Measurements from ENCODE around the gene BTF3L4.
"Not testable (repeated sequence)": the region's sequence is repeated elsewhere in the genome, so short reads cannot be mapped to it uniquely, and the experiment has no call there.

DNA sequence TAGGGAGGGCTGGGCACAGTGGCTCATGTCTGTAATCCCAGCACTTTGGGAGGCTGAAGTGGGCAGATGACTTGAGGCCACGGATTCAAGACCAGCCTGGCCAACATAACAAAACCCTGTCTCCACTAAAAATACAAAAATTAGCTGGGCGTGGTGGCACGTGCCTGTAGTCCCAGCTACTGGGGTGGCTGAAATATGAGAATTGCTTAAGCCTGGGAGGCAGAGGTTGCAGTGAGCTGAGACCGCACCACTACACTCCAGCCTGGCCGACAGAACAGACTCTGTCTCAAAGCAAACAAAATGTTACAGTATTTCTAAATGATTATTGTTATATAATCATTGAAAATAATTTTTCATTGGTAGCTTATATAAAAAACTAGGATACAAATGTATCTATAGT is 27.3 kb upstream of the BTF3L4 start:
- TF ChIP-seq, protein P1, sequence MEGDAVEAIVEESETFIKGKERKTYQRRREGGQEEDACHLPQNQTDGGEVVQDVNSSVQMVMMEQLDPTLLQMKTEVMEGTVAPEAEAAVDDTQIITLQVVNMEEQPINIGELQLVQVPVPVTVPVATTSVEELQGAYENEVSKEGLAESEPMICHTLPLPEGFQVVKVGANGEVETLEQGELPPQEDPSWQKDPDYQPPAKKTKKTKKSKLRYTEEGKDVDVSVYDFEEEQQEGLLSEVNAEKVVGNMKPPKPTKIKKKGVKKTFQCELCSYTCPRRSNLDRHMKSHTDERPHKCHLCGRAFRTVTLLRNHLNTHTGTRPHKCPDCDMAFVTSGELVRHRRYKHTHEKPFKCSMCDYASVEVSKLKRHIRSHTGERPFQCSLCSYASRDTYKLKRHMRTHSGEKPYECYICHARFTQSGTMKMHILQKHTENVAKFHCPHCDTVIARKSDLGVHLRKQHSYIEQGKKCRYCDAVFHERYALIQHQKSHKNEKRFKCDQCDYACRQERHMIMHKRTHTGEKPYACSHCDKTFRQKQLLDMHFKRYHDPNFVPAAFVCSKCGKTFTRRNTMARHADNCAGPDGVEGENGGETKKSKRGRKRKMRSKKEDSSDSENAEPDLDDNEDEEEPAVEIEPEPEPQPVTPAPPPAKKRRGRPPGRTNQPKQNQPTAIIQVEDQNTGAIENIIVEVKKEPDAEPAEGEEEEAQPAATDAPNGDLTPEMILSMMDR (IDR thresholded peaks at IDR 0.05), result not testable (repeated sequence)
- TF ChIP-seq POLR2A (IDR thresholded peaks at IDR 0.05), result not testable (repeated sequence)
